A549 (cell line): Measurements from ENCODE around the gene PCSK6. TPM values are rescaled to one million over a fixed set of nuclear protein-coding genes. Genes with fewer than 3 reads are reported as not detected.

Source experiments
- ATAC-seq, 2 experiments: fragments of 200-7000 bp in 1 of 2; fragments of >200 bp in 1 of 2; cut with Nextera tagmentation in 1 of 2; cut with Tn5 transposase in 1 of 2; 3 replicates each; pipeline versions ENCODE4 v1.8.0 to v1.9.1; 2018 to 2020; ENCODE audit warnings: mild to moderate bottlenecking in 1 of 2, moderate library complexity in 1 of 2
- CTCF ChIA-PET: fragments of 300-600 bp; sonication (Branson Sonifier 250); formaldehyde crosslinking; extraction: SDS; loops from one replicate; lab custom pipeline; 2021; ENCODE audit warnings: antibody characterized with exemption, inconsistent platforms; lab: Yijun Ruan, JAX
- POLR2A ChIA-PET: fragments of 350-600 bp; formaldehyde crosslinking; extraction: SDS; loops from one replicate; lab custom pipeline; 2021; ENCODE audit warnings: antibody characterized with exemption, inconsistent platforms; lab: Yijun Ruan, JAX
- DNase-seq, 2 experiments: peaks; one replicate each; pipeline versions ENCODE4 v3.0.0 to v3.0.0-alpha.2; 2011 to 2016; ENCODE audit warnings: low read depth in 1 of 2, low spot score in 1 of 2
- FAIRE-seq: peaks from 2 replicates; lab custom pipeline; 2011; peaks lifted over from hg19 to GRCh38; lab: Jason Lieb, UNC
- H3K27ac ChIP-seq, 2 experiments: fragments of >200 bp; sonication (Bioruptor Twin); formaldehyde crosslinking; 3 replicates each; pipeline ENCODE4 v1.5.1; 2016 to 2017
- H3K4me1 ChIP-seq: fragments of >200 bp; sonication (Bioruptor Twin); formaldehyde crosslinking; 3 replicates; pipeline ENCODE4 v1.6.1; 2016
- H3K4me2 ChIP-seq: fragments of >200 bp; sonication (Bioruptor Twin); formaldehyde crosslinking; 3 replicates; pipeline ENCODE4 v1.6.1; 2016
- H3K4me3 ChIP-seq: fragments of >200 bp; sonication (Bioruptor Twin); formaldehyde crosslinking; 3 replicates; pipeline ENCODE4 v1.5.1; 2016
- H3K9me3 ChIP-seq: fragments of >200 bp; sonication (Bioruptor Twin); formaldehyde crosslinking; 3 replicates; pipeline ENCODE4 v1.6.1; 2016
- CEBPB ChIP-seq, 2 experiments: fragments of >200 bp in 1 of 2; sonication (Bioruptor Twin) in 1 of 2; formaldehyde crosslinking in 1 of 2; IDR thresholded peaks; 2 replicates each; pipeline ENCODE4 v1.6.1; 2012 to 2016
- CHD2 ChIP-seq: fragments of 150-350 bp; IDR thresholded peaks from 2 replicates; pipeline ENCODE4 v1.6.1; 2014; ENCODE audit warnings: low read length; ENCODE audit not compliant: partially characterized antibody
- E2F6 ChIP-seq: IDR thresholded peaks from 2 replicates; pipeline ENCODE4 v1.6.1; 2012; ENCODE audit warnings: low read depth, borderline replicate concordance
- EP300 ChIP-seq, 2 experiments: fragments of >200 bp; sonication (Bioruptor Twin); formaldehyde crosslinking; IDR thresholded peaks; 2 replicates in 1 of 2; 3 replicates in 1 of 2; pipeline ENCODE4 v1.6.1; 2016 to 2017
- FOSB ChIP-seq: fragments of 250-450 bp; sonication (Bioruptor Pico); IDR thresholded peaks from 2 replicates; pipeline ENCODE4 v1.5.0; 2020; ENCODE audit warnings: mild to moderate bottlenecking, moderate library complexity
- FOSL2 ChIP-seq, 2 experiments: fragments of 450-650 bp in 1 of 2; fragments of >200 bp in 1 of 2; sonication (Bioruptor Twin) in 1 of 2; formaldehyde crosslinking; IDR thresholded peaks; 2 replicates each; pipeline versions ENCODE4 v1.5.0 to v1.6.1; 2016 to 2020; ENCODE audit warnings: mild to moderate bottlenecking in 1 of 2, moderate library complexity in 1 of 2
- HMGXB4 ChIP-seq: fragments of 250-450 bp; sonication (Bioruptor Pico); IDR thresholded peaks from 2 replicates; pipeline ENCODE4 v1.5.0; 2021; ENCODE audit warnings: mild to moderate bottlenecking, moderate library complexity, borderline replicate concordance
- HOXB13 ChIP-seq: fragments of 250-450 bp; sonication (Bioruptor Pico); IDR thresholded peaks from 2 replicates; pipeline ENCODE4 v1.5.0; 2020; ENCODE audit warnings: low read depth, mild to moderate bottlenecking, moderate library complexity
- HOXB5 ChIP-seq: fragments of 250-450 bp; sonication (Bioruptor Pico); IDR thresholded peaks from 2 replicates; pipeline ENCODE4 v1.5.0; 2020; ENCODE audit warnings: mild to moderate bottlenecking, moderate library complexity
- KDM1A ChIP-seq: fragments of 200-600 bp; sonication (generic); IDR thresholded peaks from 2 replicates; pipeline ENCODE4 v1.6.1; 2016; ENCODE audit warnings: low read depth, mild to moderate bottlenecking
- KDM5A ChIP-seq: fragments of 200-600 bp; sonication (generic); IDR thresholded peaks from 2 replicates; pipeline ENCODE4 v1.6.1; 2016; ENCODE audit warnings: antibody characterized with exemption, mild to moderate bottlenecking
- MAX ChIP-seq: IDR thresholded peaks from 2 replicates; pipeline ENCODE4 v1.6.1; 2012
- MAZ ChIP-seq: fragments of 150-350 bp; IDR thresholded peaks from 2 replicates; pipeline ENCODE4 v1.6.1; 2014; ENCODE audit warnings: antibody characterized with exemption, low read depth, low read length, borderline replicate concordance
- MYC ChIP-seq: IDR thresholded peaks from 2 replicates; pipeline ENCODE4 v1.6.1; 2012; ENCODE audit warnings: mild to moderate bottlenecking, inconsistent platforms, low read length, improper control_type of control experiment, borderline replicate concordance
- NR3C1 ChIP-seq: fragments of >200 bp; sonication (Bioruptor Twin); formaldehyde crosslinking; IDR thresholded peaks from 3 replicates; pipeline ENCODE4 v1.6.1; 2017
- PBX3 ChIP-seq: IDR thresholded peaks from 2 replicates; pipeline ENCODE4 v1.6.1; 2012
- RNF2 ChIP-seq: fragments of 200-600 bp; sonication (generic); IDR thresholded peaks from 2 replicates; pipeline ENCODE4 v1.6.1; 2016; ENCODE audit warnings: low read depth, mild to moderate bottlenecking, antibody characterized with exemption, moderate library complexity, borderline replicate concordance
- SMC3 ChIP-seq: fragments of >200 bp; sonication (Bioruptor Twin); formaldehyde crosslinking; IDR thresholded peaks from 3 replicates; pipeline ENCODE4 v1.6.1; 2018; ENCODE audit warnings: inconsistent platforms
- TP53 ChIP-seq: fragments of 250-450 bp; sonication (Bioruptor Pico); IDR thresholded peaks from 2 replicates; pipeline ENCODE4 v1.5.0; 2021; ENCODE audit warnings: mild to moderate bottlenecking, moderate library complexity
- USF2 ChIP-seq: fragments of 450-650 bp; IDR thresholded peaks from 2 replicates; pipeline ENCODE4 v1.6.1; 2014; ENCODE audit warnings: antibody characterized with exemption
- ZNF302 ChIP-seq: fragments of 250-450 bp; sonication (Bioruptor Pico); IDR thresholded peaks from 2 replicates; pipeline ENCODE4 v1.9.0; 2021; ENCODE audit warnings: inconsistent platforms, mild to moderate bottlenecking, moderate library complexity
- WGBS: methylation state at CpG from one replicate; pipeline ENCODE4 v1.1.6; 2017; ENCODE audit errors: missing lambda C conversion rate; 5-methylcytosine and 5-hydroxymethylcytosine counted together
- polyA plus RNA-seq, 4 experiments: library from polyadenylated mRNA; depleted of rRNA in 3 of 4; stranded (reverse); fragments of >200 nt; fragmentation: RNase III in 1 of 4; extraction: RNeasy Plus Mini Kit Qiagen cat#74134 plus additional on column Dnase treatment in 1 of 4; gene quantifications; 2 replicates in 3 of 4; 3 replicates in 1 of 4; pipeline ENCODE4 v1.2.3, GENCODE V29; 2011 to 2017

The PCSK6 gene
- polyA plus RNA-seq, 2 of the 4 experiments (the other 2 are of a cell fraction) = 10.0 to 15.2 TPM

- 0 out of 3 replicates have a peak, but pooled peaks cover 6% of the 10 kb centered on the region for H3K4me1 ChIP-seq
- H3K4me3 ChIP-seq = no peak overlapping the region
- ChIA-PET CTCF (interaction anchor here (1.2 to 3.1 kb wide), 3 partner anchors 144 to 208 kb away, joined by 3 to 16 read pairs (median 4); no protein-coding TSS in a partner anchor), POLR2A (no interaction called here)
- DNase-seq (no peak), FAIRE-seq (no peak), ATAC-seq (no peak)
- 85% methylated on average over 20 of the region's 20 CpGs for WGBS
- H3K27ac ChIP-seq = no peak overlapping the region
- no peak for TF ChIP-seq MAX
- no peak for TF ChIP-seq KDM5A
- TF ChIP-seq HMGXB4 (CRISPR knock-in tag) = no peak
- no peak for TF ChIP-seq MYC
- TF ChIP-seq HOXB13 (CRISPR knock-in tag) = no peak
- no peak for TF ChIP-seq RNF2
- no peak for TF ChIP-seq MAZ
- TF ChIP-seq SMC3 = no peak
- no peak overlapping the region for H3K4me2 ChIP-seq
- H3K9me3 ChIP-seq = no peaks in the 10 kb centered on the region
Observed at GRCh38 chr15:101497484-101498034, 8.1 kb upstream of the PCSK6 start.

- no peak for TF ChIP-seq HOXB5 (CRISPR knock-in tag)
- TF ChIP-seq TP53 (CRISPR knock-in tag) = no peak
- TF ChIP-seq USF2 = no peak
- no peak for TF ChIP-seq KDM1A
- no peak for TF ChIP-seq FOSB (CRISPR knock-in tag)
- TF ChIP-seq E2F6 = no peak
- no peak overlapping the region for H3K4me3 ChIP-seq
- H3K4me1 ChIP-seq = 0 out of 3 replicates have a peak, but pooled peaks cover 6% of the 10 kb centered on the region
- DNase-seq (no peak), ATAC-seq (no peak), FAIRE-seq (no peak)
- H3K4me2 ChIP-seq = no peak overlapping the region
- ChIA-PET POLR2A (no interaction called here), CTCF (interaction anchor here (1.1 to 1.2 kb wide), 2 partner anchors 120 to 208 kb away, joined by 3 read pairs; no protein-coding TSS in a partner anchor)
- no peak overlapping the region for H3K27ac ChIP-seq
- 83% methylated on average over 13 of the region's 13 CpGs for whole genome bisulfite sequencing
- H3K9me3 ChIP-seq = no peaks in the 10 kb centered on the region
Observed at GRCh38 chr15:101497017-101497416, 7.5 kb upstream of the PCSK6 start.

GRCh38 chr15:101496198-101496986 is 6.9 kb upstream of the PCSK6 start:
- no peak overlapping the region for H3K4me2 ChIP-seq
- ChIA-PET POLR2A (no interaction called here), CTCF (interaction anchor here (0.9 to 1.2 kb wide), 4 partner anchors 10 to 207 kb away, joined by 3 read pairs; no protein-coding TSS in a partner anchor)
- H3K4me1 ChIP-seq = 0 out of 3 replicates have a peak, but pooled peaks cover 3% of the 10 kb centered on the region
- no peak overlapping the region for H3K4me3 ChIP-seq
- WGBS = 62% methylated on average over 23 of the region's 23 CpGs
- TF ChIP-seq MAZ (no peak), KDM5A (no peak), MYC (no peak), FOSL2 (IDR thresholded peaks at IDR 0.05) (no peak), FOSL2 (CRISPR knock-in tag; IDR thresholded peaks at IDR 0.05) (no peak), EP300 (IDR thresholded peaks at IDR 0.05) (no peak), NR3C1 (no peak), CHD2 (no peak), PBX3 (no peak), CEBPB (IDR thresholded peaks at IDR 0.05) (no peak), ZNF302 (no peak)
- ATAC-seq = 0 out of 6 replicates have a peak, but pooled peaks of 1 of the 2 experiments have one; percentile 6
- no peaks in the 10 kb centered on the region for H3K9me3 ChIP-seq
- no peak overlapping the region for H3K27ac ChIP-seq
- no peak for FAIRE-seq
- DNase-seq = no peak
